Activated CD4-positive, CD25-positive, alpha-beta regulatory T cell treated with anti-CD3 and anti-CD28 coated beads, Interleukin-2, amount 50 U/mL, for 16 hours (primary cell): ENCODE results near the gene RFX4.

Experiments used
- DNase-seq: peaks from one replicate; pipeline ENCODE4 v3.0.0-alpha.2; 2020; ENCODE audit warnings: low read depth, low spot score

RFX4 gene

GRCh38 chr12:106582641-106583230 lies at the start of gene RFX4:
Gene RFX4 (plus strand): TSS chr12:106583004. CDS start chr12:106583321, 317 bp downstream.
- DNase-seq: no peak

- DNase-seq: no peak
Measured at GRCh38 chr12:106541201-106541600, 41.6 kb upstream of the RFX4 start.

- no peak for DNase-seq
Measured at GRCh38 chr12:106551410-106551809, 31.4 kb upstream of the RFX4 start.

- no peak for DNase-seq
Measured at GRCh38 chr12:106552228-106552627, 30.6 kb upstream of the RFX4 start.

GRCh38 chr12:106564678-106565329 lies 18.0 kb upstream of the RFX4 start:
- DNase-seq: no peak

- DNase-seq: no peak
Measured at GRCh38 chr12:106566771-106567170, 16.0 kb upstream of the RFX4 start.

GRCh38 chr12:106573239-106573638 lies 9.6 kb upstream of the RFX4 start:
- DNase-seq: no peak

GRCh38 chr12:106576848-106577247 lies 6.0 kb upstream of the RFX4 start:
- no peak for DNase-seq

GRCh38 chr12:106580671-106581508 lies 1.9 kb upstream of the RFX4 start:
- no peak for DNase-seq

GRCh38 chr12:106581543-106582248 lies 1.1 kb upstream of the RFX4 start:
- no peak for DNase-seq

- DNase-seq: no peak
Measured at GRCh38 chr12:106582249-106582591, 584 bp upstream of the RFX4 start.

GRCh38 chr12:106583242-106584103 lies 669 bp downstream of the RFX4 start:
- no peak for DNase-seq

- DNase-seq: no peak
Measured at GRCh38 chr12:106584104-106585064, 1.6 kb downstream of the RFX4 start.

GRCh38 chr12:106585105-106585520 lies 2.3 kb downstream of the RFX4 start:
- DNase-seq: no peak

GRCh38 chr12:106585521-106586277 lies 2.9 kb downstream of the RFX4 start:
- DNase-seq: no peak

- DNase-seq: no peak
Measured at GRCh38 chr12:106586278-106586802, 3.5 kb downstream of the RFX4 start.

- no peak for DNase-seq
Measured at GRCh38 chr12:106586803-106587684, 4.2 kb downstream of the RFX4 start.

GRCh38 chr12:106588771-106589170 lies 6.0 kb downstream of the RFX4 start:
- DNase-seq: no peak
